Measurements from ENCODE around the gene CALCA. TPM values are rescaled to one million over a fixed set of nuclear protein-coding genes. Genes with fewer than 3 reads are reported as not detected.

CALCA gene
- total RNA-seq, 1 donor from 2014 or later: not detected

GRCh38 chr11:14924318-14924717 is 47.8 kb downstream of the CALCA start:
- intact Hi-C loops (cut with micrococcal nuclease): no loop called here
- Mint-ChIP-seq H3K27ac (no peak overlapping the region), H3K27me3 (peaks cover 18% of the 10 kb centered on the region), H3K9me3 (peaks cover 11% of the 10 kb centered on the region), H3K4me1 (no peaks in the 10 kb centered on the region), H3K36me3 (ENCODE audit: low read depth) (no peaks in the 10 kb centered on the region), H3K4me3 (no peak overlapping the region)
- ChIA-PET POLR2A (no interaction called here), CTCF (interaction anchor here (1.0 kb wide), 1 partner anchor 82 kb away, joined by 7 read pairs; no protein-coding TSS in a partner anchor)
- no peak for TF ChIP-seq CTCF (IDR thresholded peaks at IDR 0.05)
- ATAC-seq (ENCODE audit: low read depth): no peak
- DNase-seq: no peak

Other genes with a start within 250 kb of the CALCA start
- gene CYP2R1, start 80.1 kb downstream of the CALCA start, total RNA-seq: 20.1 and 22.0 TPM in 2 replicates
- gene CALCB, start 101.2 kb upstream of the CALCA start, total RNA-seq: 0.35 and 0.39 TPM in 2 replicates
- gene INSC, start 142.6 kb upstream of the CALCA start, total RNA-seq: not detected in 2 replicates

All from activated B cell treated with CpG ODN at 0.5 μM for 24 hours (primary cell).